ENCODE data around the gene GOSR1.
"Not testable (repeated sequence)": the region's sequence is repeated elsewhere in the genome, so short reads cannot be mapped to it uniquely, and the experiment has no call there.

The GOSR1 gene

DNA sequence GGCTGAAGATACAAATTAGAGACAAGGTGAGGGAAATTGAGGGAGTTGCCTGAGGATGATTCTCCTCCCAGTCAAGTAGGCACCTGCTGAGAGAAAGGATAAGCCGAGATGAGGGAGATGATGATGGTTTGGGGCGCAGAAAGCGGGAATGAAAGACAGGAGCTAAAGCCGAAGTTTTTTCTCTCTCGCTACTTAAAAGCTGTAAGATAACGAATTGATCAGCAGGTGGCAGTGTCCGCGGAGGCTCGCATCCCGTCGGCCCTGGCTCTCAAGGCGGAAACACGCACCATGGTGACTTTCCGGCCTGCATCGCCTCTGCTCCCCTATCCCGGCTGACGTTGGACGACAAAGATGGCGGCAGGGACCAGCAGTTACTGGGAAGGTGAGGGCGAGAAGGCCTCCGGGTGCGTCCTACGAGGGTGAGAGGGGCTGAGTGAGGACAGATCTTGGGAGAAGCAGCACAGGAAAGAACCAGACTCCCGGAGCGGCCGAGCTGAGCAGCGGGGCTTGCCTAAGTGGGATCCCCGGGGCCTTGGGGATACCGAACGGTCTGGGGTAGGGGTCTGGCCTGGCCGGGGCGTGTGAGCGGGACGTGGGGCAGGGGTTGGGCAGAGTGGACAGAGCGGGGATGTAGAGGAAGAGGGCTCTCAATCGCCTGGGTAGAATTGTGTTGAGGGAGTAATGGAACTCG is at the start of gene GOSR1:
GOSR1 (plus strand) TSS at position 326 of the 691 bp plus-strand sequence; CDS start at position 352, 26 bp downstream.
- peak; percentile 92 for DNase-seq (ENCODE audit: low spot score)

DNA sequence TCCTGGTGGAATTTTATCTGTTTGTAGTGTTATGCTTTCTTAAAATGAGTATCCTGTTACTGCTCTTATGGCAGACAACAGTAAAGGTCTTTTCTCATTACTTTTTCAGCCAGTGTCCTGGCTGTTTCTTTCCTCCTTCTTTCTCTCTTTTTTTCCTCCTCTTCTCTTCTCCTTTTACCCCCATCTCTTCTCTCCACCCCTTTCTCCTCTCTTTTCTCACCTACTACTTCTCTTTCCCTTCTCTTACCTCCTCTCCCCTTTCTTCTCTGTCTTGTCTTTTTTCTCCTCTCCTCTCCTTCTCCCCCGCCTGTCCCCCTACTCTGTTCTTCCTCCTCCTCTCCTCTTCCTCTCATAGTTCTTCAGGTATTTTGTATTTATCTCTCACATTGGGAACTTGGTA is 49.6 kb upstream of the GOSR1 start:
- DNase-seq (ENCODE audit: low spot score) = no peak

DNA sequence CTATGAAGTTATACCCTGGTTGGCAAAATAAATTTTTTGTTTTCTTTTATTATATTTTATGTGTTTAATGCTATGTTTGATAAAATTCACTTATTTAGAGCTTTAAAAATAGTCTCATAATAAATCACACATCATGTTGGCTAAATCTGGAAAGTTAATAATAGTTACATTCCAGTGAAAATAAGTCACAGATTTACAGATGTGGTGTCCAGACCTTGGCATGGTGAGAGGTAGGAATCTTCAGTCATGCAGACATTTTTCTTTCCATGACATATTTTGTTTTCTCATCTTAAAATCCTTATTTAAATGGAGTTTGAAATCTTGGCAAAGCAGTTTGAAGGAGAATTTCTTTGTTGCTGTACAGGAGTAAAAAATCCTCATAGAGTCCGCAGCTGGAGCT is 48.1 kb upstream of the GOSR1 start:
- DNase-seq (ENCODE audit: low spot score) = peak; percentile 33

DNA sequence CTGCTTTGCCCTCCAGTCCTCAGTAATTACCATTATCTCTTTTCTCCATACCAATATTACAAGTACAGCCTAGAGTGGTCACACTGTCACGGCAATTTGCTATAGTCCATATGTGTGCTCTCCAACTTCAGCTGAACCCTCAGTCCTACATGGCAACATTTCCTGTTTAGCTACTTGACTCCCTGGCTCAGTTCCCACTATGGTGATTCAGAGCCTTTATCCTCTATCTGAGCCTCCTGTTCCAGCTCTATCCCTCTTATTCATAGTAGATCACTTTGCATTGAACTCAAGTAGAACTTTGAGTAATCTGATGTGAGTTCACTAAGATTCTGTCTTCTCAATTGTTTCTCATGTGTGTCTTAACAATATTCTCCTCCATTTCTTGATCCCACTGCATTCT is 43.7 kb upstream of the GOSR1 start:
- peak; percentile 56 for DNase-seq (ENCODE audit: low spot score)

DNA sequence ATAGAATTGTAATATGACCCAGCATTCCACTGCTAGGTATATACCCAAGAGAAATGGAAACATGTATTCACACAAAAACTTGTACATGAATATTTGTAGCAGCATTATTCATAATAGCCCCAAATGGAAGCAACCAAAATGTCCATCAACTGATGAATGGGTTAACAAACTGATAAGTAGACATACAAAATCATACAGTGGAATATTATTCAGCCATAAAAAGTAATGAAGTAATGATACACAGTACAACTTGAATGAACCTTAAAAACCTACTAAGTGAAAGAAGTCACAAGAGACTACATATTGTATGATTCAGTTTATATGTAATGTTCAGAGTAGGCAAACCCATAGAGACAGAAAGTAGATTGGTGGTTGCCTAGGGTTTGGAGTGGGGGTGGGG is 40.5 kb upstream of the GOSR1 start:
- no peak for DNase-seq (ENCODE audit: low spot score)

DNA sequence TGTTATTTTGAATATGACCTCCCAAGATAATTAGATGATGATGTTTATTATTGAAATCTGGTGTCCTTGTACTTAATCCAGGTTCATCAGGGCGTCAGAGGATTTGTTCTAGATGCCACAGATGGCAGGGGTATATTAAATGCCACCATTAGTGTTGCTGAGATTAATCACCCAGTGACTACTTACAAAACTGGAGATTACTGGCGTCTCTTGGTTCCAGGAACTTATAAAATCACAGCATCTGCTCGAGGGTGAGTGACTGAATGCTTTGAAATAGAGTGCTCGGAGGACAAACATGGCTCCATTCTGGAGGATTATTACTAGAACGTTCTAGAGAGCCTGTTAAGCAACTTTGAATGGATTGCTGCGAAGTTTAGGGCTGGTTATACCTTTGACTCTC is 33.5 kb upstream of the GOSR1 start:
- no peak for DNase-seq (ENCODE audit: low spot score)

DNA sequence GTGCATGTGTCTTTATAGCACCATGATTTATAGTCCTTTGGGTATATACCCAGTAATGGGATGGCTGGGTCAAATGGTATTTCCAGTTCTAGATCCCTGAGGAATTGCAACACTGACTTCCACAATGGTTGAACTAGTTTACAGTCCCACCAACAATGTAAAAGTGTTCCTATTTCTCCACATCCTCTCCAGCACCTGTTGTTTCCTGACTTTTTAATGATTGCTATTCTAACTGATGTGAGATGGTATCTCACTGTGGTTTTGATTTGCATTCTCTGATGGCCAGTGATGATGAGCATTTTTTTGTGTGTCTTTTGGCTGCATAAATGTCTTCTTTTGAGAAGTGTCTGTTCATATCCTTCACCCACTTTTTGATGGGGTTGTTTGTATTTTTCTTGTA is 30.6 kb upstream of the GOSR1 start:
- not testable (repeated sequence) for DNase-seq (ENCODE audit: low spot score)

DNA sequence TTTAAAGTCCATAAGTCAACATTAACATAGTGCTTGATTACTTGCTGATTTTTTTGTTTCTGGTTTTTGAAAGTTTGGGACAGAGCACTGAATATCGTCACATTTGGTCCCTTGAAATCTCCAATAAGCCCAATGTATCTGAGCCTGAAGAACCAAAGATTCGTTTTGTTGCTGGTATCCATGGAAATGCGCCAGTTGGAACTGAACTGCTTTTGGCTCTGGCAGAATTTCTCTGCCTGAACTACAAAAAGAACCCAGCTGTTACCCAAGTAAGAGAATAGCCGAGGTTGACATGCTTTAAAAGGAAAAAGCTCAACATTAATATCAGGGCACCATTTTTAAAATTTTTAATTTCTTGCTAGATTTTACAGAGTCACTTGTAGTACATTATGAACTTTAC is 27.7 kb upstream of the GOSR1 start:
- peak; percentile 5 for DNase-seq (ENCODE audit: low spot score)

DNA sequence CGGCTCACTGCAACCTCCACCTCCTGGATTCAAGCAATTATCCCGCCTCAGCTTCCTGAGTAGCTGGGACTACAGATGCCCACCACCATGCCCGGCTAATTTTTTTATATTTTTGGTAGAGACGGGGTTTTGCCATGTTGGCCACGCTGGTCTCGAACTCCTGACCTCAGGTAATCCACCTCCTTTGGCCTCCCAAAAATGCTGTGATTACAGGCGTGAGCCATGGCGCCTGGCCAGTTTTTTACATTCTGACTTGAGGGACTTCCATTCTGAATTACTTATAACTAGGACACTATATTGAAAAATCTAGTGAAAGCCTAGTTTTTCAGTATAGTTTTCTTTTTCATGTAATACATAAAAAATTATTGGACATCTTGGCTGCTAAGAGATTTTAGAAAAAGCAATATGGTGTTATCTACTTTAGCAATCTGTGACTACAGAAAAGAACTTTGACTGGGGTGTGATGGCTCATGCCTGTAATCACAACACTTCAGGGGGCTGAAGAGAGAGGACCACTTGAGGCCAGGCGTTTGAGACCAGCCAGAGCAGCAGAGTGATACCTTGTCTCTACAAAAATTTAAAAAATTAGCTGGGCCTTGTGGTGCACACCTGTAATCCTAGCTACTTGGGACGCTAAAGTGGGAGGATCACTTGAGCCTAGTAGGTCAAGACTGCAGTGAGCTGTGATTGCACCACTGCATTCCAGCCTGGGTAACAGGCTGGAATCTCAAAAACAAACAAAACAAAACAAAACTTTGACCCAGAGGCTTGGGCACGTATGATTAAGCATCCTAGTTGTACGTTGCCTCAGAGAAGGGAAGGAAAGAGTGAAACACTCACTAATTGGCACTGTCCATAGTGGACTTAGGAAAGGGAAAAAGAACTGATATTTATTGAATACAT is 26.8 kb upstream of the GOSR1 start:
- DNase-seq (ENCODE audit: low spot score) = peak; percentile 43

DNA sequence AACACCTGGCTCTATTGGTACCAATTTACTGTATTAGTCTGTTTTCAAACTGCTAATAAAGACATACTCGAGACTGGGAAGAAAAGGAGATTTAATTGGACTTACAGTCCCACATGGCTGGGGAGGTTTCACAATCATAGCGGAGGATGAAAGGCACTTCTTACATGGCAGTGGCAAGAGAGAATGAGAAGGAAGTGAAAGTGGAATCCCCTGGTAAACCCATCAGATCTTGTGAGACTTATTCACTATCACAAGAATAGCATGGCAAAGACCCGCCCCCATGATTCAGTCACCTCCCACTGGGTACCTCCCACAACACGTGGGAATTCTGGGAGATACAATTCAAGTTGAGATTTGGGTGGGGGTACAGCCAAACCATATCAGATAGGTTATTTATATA is 22.6 kb upstream of the GOSR1 start:
- no peak for DNase-seq (ENCODE audit: low spot score)

DNA sequence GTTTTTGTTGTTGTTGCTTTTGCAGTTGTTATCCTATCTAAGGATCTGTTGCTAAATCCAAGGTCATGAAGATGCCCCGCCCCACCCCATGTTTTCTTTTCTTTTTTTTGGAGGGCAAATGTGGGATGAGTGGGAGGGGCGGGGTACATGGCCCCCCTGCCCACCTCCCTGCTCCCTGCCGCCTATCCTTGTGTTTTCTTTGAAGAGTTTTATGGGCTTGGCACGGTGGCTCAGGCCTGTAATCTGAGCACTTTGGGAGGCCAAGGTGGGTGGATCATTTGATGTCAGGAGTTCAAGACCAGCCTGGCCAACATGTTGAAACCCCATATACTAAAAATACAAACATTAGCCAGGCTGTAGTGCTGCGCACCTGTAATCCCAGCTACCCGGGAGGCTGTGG is 18.8 kb upstream of the GOSR1 start:
- no peak for DNase-seq (ENCODE audit: low spot score)

DNA sequence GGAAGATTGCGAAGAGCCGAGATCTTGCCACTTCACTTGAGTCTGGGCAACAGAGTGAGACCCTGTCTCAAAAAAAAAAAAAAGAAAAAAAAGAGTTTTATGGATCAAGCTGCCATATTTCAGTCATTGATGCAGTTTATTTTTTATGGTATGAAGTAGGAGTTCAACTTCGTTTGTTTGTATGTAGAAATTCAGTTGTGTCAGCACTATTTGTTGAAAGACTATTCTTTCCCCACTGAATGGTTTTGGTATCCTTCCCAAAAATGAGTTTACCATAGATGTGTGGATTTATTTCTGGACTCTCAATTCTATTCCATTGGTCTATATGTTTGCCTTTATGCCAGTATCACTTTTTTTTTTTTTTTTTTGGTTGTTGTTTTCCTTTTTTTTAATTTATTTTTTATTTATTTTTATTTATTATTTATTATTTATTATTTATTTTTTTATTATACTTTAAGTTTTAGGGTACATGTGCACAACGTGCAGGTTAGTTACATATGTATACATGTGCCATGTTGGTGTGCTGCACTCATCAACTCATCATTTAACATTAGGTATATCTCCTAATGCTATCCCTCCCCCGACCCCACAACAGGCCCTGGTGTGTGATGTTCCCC is 18.3 kb upstream of the GOSR1 start:
- DNase-seq (ENCODE audit: low spot score) = not testable (repeated sequence)

DNA sequence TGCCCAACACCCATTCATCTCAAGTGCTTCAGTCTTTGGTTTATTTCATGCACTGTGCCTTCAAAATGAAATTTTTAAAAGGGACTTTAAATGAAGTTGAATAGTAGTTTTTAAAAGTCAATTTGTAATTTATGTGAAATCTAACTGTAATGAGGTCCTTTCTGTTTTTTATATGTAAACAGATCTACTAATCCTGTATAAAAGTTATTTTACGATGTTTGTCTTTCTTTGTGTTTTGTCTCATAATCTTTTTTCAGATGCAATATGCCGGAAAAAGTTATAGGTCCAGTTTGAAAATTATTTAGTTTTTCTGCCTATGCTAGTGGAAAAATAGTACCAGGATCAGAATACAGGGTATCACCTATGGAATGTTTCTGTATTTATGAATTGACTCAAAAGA is 8.7 kb upstream of the GOSR1 start:
- no peak for DNase-seq (ENCODE audit: low spot score)

DNA sequence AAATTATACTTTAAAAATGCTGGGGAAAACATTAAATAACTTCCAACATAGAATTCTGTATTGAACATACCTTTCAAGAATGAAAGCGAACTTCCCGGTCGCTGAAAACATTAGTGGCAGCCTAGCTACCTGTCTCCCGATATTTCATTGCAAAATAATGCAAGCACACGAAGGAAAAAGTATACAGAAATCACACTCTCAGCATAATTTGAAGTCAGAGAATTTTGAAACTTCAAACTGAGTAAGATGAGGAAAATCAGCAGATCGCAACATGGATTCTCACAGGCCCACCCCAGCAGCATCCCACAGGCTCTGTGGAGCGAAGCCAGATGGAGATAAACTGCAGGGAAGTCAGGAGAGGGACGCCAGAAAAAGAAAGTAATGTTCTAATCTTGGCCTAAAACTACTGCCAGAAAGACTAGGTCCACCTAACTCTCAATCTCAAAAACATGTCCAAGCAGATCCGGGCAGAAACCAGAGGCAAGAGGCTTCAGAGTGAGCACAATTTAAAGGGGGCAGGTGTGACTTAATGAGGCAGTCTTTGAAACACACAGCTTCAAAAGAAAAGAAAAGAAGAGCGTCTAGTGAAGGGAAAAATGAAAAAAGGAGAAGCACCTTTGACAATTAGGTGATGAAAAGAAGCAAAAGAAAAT is 4.8 kb upstream of the GOSR1 start:
- DNase-seq (ENCODE audit: low spot score) = no peak

DNA sequence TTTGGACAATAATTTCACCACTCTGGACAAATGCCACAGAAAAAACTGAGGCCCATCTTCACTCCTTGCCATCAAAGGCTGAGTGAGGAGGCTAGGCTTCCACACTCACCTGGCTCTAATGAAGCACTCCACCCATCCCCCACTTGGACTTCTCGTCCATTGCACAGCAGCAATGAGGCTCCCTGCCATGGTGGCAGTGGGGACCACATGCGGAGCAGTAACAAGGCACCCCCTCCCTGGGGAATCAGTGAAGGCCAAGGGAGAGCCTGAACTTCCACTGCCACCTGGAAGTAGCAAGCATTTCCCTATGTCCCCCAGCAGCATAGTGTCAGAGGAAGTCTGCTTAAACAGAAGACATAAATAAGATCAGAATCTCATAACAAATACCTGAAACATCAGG is 2.0 kb upstream of the GOSR1 start:
- DNase-seq (ENCODE audit: low spot score) = no peak

DNA sequence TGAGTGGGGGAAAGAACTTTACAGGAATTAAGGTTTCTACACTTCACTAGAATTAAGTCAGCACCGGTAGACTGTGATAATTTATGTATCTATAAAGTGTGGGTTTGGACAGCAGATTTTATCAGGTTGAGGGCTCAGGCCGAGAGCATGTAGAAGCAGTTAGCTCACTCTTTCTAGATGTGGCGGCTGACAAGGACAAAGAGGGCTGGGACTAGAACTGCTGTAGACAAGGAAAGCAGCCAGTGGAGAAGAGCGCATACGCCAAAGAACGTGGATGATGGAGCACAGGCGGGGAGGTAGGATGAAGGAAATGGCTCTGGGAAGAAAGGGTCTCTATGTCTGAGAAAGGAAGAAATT is 504 bp upstream of the GOSR1 start:
- DNase-seq (ENCODE audit: low spot score) = no peak

DNA sequence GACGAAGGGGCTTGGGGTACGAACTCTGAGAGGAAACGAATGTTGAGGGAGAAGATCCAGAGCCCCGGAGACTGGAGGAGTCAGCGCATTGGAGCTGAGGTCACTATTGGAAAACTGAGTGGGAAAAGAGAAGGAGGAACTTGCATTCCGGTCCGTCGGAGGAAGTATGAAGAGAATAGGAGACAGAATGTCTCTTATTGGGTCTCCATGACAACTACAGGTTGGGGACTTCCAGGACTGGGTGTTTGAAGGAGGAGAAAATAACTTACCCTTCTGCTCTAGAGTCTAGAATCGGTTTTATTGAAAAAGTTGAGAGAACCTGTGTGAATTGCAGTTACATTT is 537 bp downstream of the GOSR1 start:
- DNase-seq (ENCODE audit: low spot score) = no peak

DNA sequence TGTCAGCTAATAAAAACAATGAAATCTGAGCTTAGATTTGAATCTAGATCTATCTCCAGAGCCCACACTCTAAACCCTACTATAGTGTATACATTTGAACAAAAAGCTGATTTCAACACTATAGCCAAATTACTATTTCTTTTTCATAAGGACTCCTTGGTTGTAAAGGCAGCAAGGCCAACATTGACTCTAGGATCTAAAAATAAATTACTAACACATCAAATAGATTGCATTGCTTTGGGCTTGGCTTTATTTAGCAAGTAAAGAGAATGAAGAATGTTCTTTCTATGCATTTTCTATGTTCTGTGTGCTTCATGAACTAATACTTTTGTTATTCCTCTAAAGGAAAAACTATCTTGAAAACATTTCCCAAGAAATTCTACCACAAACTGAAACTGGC is 5.3 kb downstream of the GOSR1 start:
- DNase-seq (ENCODE audit: low spot score) = no peak

DNA sequence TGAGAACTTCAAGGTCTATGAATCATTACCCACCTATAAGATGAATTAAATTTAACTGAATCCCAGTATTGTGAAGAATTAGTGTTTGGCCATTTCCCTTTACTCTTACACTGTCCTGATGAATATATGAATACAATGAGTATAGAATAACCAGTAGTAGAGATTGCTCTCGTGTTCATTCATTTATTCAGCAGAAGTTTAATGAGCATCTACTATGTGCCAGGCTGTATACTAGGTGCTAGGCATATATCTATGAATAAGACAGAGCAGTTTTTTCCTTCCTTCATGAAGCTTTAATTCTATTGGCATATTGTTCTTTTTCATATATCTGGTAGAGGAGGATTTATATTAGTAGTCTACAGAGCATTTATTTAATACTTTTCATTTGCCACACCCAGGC is 6.0 kb downstream of the GOSR1 start:
- no peak for DNase-seq (ENCODE audit: low spot score)

DNA sequence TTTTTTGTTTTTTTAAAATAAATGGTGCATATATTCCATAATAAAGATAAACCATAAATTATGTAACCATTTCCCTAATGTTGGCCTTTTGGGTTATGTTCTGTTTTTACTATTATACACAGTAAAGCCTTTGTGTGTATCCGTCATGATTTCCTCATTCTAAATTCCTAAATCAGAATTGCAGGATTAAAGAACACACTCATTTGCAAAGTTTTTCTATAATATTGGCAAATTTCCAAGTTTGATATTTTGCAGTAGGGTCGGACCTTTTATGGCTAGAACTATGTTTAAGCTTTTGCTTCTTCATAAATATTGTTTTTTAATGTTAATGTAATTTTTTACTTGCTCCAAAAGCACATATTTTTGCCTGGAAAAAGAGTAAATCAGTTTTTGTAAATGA is 16.6 kb downstream of the GOSR1 start:
- no peak for DNase-seq (ENCODE audit: low spot score)

DNA sequence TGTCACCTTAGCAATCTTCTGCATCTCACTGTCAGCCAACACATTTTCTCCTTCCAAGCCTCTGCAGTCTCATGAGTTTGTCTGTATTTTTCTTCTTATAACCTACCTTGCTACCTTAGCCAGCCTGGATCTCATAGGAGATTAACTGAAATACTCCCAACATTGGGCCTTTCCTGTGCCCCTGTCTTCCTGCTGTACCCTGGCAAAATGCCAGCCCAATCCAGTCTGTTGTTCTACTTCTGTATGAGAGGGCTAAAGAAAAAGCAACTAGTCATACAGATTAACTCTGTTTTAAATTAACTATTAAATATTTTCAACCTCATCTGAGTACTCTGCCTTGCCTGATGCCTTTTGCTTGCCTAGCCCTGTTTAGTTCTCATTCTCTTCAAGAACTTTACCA is 18.4 kb downstream of the GOSR1 start:
- DNase-seq (ENCODE audit: low spot score) = no peak

DNA sequence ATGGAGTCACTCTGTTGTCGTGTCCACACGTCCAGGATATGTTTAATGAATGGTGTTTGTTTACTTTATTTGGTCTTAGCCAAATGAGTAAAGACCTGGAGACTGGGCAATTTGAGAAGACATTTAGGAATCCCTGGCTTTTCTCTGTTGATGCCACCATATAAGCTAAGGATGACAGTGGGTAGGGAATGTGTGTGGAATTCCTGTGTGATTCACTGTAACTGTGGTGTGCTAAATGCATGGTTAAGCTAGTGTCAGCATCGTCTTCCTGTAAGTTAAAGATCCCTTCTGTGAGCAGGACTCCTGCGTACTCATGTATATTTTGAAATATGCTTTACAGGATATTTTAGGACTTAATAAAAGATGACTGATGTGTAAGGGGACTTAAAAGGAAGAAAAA is 26.4 kb downstream of the GOSR1 start:
- DNase-seq (ENCODE audit: low spot score) = no peak
